HCT116 (cell line): Measurements from ENCODE around the gene FAHD1. TPM values are rescaled to one million over a fixed set of nuclear protein-coding genes. Genes with fewer than 3 reads are reported as not detected.

Experiments used
- ATAC-seq: fragments of 200-7000 bp; cut with Tn5 transposase; 2 replicates; pipeline ENCODE4 v1.9.1; 2020; ENCODE audit warnings: mild to moderate bottlenecking, moderate library complexity
- BruUV-seq: library from RNA; stranded (reverse); fragments of 400-500 nt; replicated peaks from 2 replicates; lab custom pipeline; 2021; lab: Mats Ljungman, UMichigan
- CTCF ChIA-PET: fragments of 300-600 bp; sonication (Branson Sonifier 250); formaldehyde crosslinking; loops from one replicate; lab custom pipeline; 2021; ENCODE audit warnings: antibody characterized with exemption; lab: Charles Lee
- POLR2A ChIA-PET: fragments of 300-600, 350-600 bp; sonication (Branson Sonifier 250); formaldehyde crosslinking; loops from one replicate; lab custom pipeline; 2021; ENCODE audit warnings: antibody characterized with exemption; lab: Charles Lee
- RAD21 ChIA-PET, 2 experiments: fragments of 300-600 bp; sonication (Branson Sonifier 250); formaldehyde crosslinking; loops; one replicate each; lab custom pipeline; 2023; ENCODE audit warnings: low total read pairs in 2 of 2; ENCODE audit not compliant: uncharacterized antibody in 2 of 2, unreplicated experiment in 2 of 2, low non-redundant PET in 1 of 2; lab: Charles Lee
- DNase-seq: peaks from one replicate; pipeline ENCODE4 v3.0.0-alpha.2; 2010; ENCODE audit warnings: low read depth, low spot score
- H2AFZ ChIP-seq: fragments of 200-600 bp; shearing (Covaris generic), sonication (generic); 2 replicates; pipeline ENCODE4 v1.6.1; 2017; ENCODE audit warnings: low read depth, mixed run types, mixed read lengths, antibody characterized with exemption, low read length; ENCODE audit not compliant: poor library complexity, severe bottlenecking
- H3K27ac ChIP-seq: 2 replicates; pipeline ENCODE4 v1.5.1; 2012; ENCODE audit warnings: low read depth, low read length
- H3K27me3 ChIP-seq: fragments of 200-600 bp; sonication (generic); 2 replicates; pipeline ENCODE4 v1.6.1; 2016; ENCODE audit warnings: mixed run types, low read length, mixed read lengths; ENCODE audit not compliant: insufficient read depth
- H3K36me3 ChIP-seq, 2 experiments: fragments of 200-500 bp in 1 of 2; fragments of 200-600 bp in 1 of 2; sonication (Bioruptor generic) in 1 of 2; sonication (generic) in 1 of 2; 2 replicates each; pipeline versions ENCODE4 v1.5.1 to v1.6.1; 2014 to 2016; ENCODE audit warnings: low read length in 2 of 2, inconsistent platforms in 1 of 2, mixed read lengths in 1 of 2, mixed run types in 1 of 2; ENCODE audit not compliant: insufficient read depth in 2 of 2, control insufficient read depth in 1 of 2
- H3K4me1 ChIP-seq, 2 experiments: fragments of 200-600 bp in 1 of 2; sonication (generic) in 1 of 2; 2 replicates each; pipeline versions ENCODE4 v1.5.1 to v1.6.1; 2012 to 2017; ENCODE audit warnings: low read length in 2 of 2, inconsistent platforms in 1 of 2, mild to moderate bottlenecking in 1 of 2, mixed read lengths in 1 of 2, mixed run types in 1 of 2, moderate library complexity in 1 of 2; ENCODE audit not compliant: insufficient read depth in 2 of 2, control insufficient read depth in 1 of 2
- H3K4me2 ChIP-seq: fragments of 200-600 bp; sonication (generic); 2 replicates; pipeline ENCODE4 v1.6.1; 2017; ENCODE audit warnings: mixed run types, low read length, mixed read lengths
- H3K4me3 ChIP-seq, 2 experiments: fragments of 200-600 bp in 1 of 2; sonication (generic) in 1 of 2; replicated peaks in 1 of 2; 2 replicates each; pipeline ENCODE4 v1.5.1; 2011 to 2016; ENCODE audit warnings: low read length in 2 of 2, control low read depth in 1 of 2, low read depth in 1 of 2, mild to moderate bottlenecking in 1 of 2, mixed read lengths in 1 of 2, mixed run types in 1 of 2
- H3K79me2 ChIP-seq: fragments of 200-600 bp; sonication (generic); 2 replicates; pipeline ENCODE4 v1.6.1; 2017; ENCODE audit warnings: mild to moderate bottlenecking, mixed run types, low read length, moderate library complexity, mixed read lengths; ENCODE audit not compliant: insufficient read depth
- H3K9ac ChIP-seq: fragments of 200-600 bp; sonication (generic); 2 replicates; pipeline ENCODE4 v1.6.1; 2016; ENCODE audit warnings: low read length, mixed read lengths
- H3K9me2 ChIP-seq: fragments of 200-600 bp; sonication (generic), shearing (Covaris generic); 2 replicates; pipeline ENCODE4 v1.6.1; 2017; ENCODE audit warnings: mixed run types, mild to moderate bottlenecking, moderate library complexity; ENCODE audit not compliant: insufficient read depth
- H3K9me3 ChIP-seq, 2 experiments: fragments of 200-500 bp in 1 of 2; fragments of 200-600 bp in 1 of 2; sonication (Bioruptor generic) in 1 of 2; sonication (generic) in 1 of 2; 2 replicates each; pipeline ENCODE4 v1.6.1; 2014 to 2017; ENCODE audit warnings: low read length in 2 of 2, mixed read lengths in 2 of 2, inconsistent platforms in 1 of 2, low read depth in 1 of 2, mild to moderate bottlenecking in 1 of 2, mixed run types in 1 of 2, moderate library complexity in 1 of 2; ENCODE audit not compliant: control insufficient read depth in 1 of 2, insufficient read depth in 1 of 2
- H4K20me1 ChIP-seq: fragments of 200-600 bp; sonication (generic), shearing (Covaris generic); 2 replicates; pipeline ENCODE4 v1.6.1; 2017; ENCODE audit warnings: mixed run types, mild to moderate bottlenecking, moderate library complexity; ENCODE audit not compliant: insufficient read depth
- CEBPB ChIP-seq: IDR thresholded peaks from 2 replicates; pipeline ENCODE4 v1.6.1; 2012; ENCODE audit warnings: low read depth
- EGR1 ChIP-seq: IDR thresholded peaks from 2 replicates; pipeline ENCODE4 v1.6.1; 2012; ENCODE audit warnings: low read depth
- EZH2phosphoT487 ChIP-seq: fragments of 200-600 bp; IDR thresholded peaks from 2 replicates; pipeline ENCODE4 v1.6.1; 2018; ENCODE audit warnings: antibody characterized with exemption, borderline replicate concordance
- POLR2AphosphoS5 ChIP-seq: IDR thresholded peaks from 2 replicates; pipeline ENCODE4 v1.6.1; 2011; ENCODE audit warnings: mild to moderate bottlenecking, low read depth, low read length, moderate library complexity
- RAD21 ChIP-seq: IDR thresholded peaks from 2 replicates; pipeline ENCODE4 v1.6.1; 2012; ENCODE audit warnings: low read depth, mild to moderate bottlenecking
- YY1 ChIP-seq: IDR thresholded peaks from 2 replicates; pipeline ENCODE4 v1.6.1; 2011; ENCODE audit warnings: low read length, low read depth, moderate library complexity, mild to moderate bottlenecking; ENCODE audit not compliant: insufficient replicate concordance; ENCODE audit errors: extremely low read depth
- intact Hi-C: fragments of 100-400 bp; cut with micrococcal nuclease; formaldehyde crosslinking; loops from 2 replicates; pipeline ENCODE4 v1.10.0; 2022
- total RNA-seq: library from RNA; stranded (reverse); gene quantifications from one replicate; pipeline ENCODE4 v1.2.1, GENCODE V29; 2021; ENCODE audit not compliant: unreplicated experiment
- TF ChIP-seq, protein P1 (sequence below), 3 experiments: fragments of 200-600 bp in 1 of 3; sonication (generic) in 1 of 3; IDR thresholded peaks in 2 of 3; conservative IDR thresholded peaks in 1 of 3; 2 replicates each; pipeline ENCODE4 v1.5.1; 2012 to 2017; ENCODE audit warnings: low read depth in 2 of 3, low read length in 2 of 3, antibody characterized with exemption in 1 of 3, borderline replicate concordance in 1 of 3, control low read depth in 1 of 3, mild to moderate bottlenecking in 1 of 3, mixed read lengths in 1 of 3, mixed run types in 1 of 3, moderate library complexity in 1 of 3; ENCODE audit not compliant: insufficient read depth in 1 of 3
- TF ChIP-seq, protein P2 (sequence below): IDR thresholded peaks from 2 replicates; pipeline ENCODE4 v1.6.1; 2011; ENCODE audit warnings: mild to moderate bottlenecking, low read length, moderate library complexity; ENCODE audit not compliant: insufficient replicate concordance; ENCODE audit errors: extremely low read depth
- TF ChIP-seq, protein P3 (sequence below): IDR thresholded peaks from 2 replicates; pipeline ENCODE4 v1.6.1; 2012

Gene FAHD1
- total RNA-seq, 1 experiment from 2014 or later = 25.8 TPM

DNA sequence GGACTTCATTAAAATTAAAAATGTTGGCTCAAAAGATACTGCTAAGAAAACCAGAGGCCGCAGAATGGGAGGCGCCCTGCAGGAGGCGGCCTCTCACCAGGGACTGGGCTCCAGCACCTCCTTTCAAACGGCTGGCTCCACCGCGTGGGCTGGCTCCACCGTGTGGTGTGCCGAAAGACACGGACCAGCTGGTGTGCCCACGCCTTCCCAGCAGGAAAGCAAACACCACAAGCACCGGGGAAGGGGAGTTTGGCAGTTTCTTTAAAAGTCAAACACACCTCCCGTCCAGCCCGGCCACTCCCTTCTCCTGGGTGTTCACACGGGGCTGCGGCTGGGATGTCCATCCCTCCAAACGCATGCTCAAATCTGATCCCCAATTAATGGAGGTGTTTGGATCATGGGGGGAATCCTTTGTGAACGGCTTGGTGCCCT, 14.3 kb upstream of the FAHD1 start:
- Histone ChIP-seq H3K27ac (no peak overlapping the region), H3K9me3 (no peaks in the 10 kb centered on the region), H2AFZ (no peak overlapping the region), H3K4me3 (no peak overlapping the region), H3K4me2 (peak overlapping the region; percentile 49), H3K36me3 (0 out of 4 replicates have a peak, but pooled peaks cover 2 to 5% of the 10 kb centered on the region in 2 experiments), H3K9me2 (no peaks in the 10 kb centered on the region), H4K20me1 (no peaks in the 10 kb centered on the region), H3K79me2 (no peaks in the 10 kb centered on the region), H3K9ac (no peak overlapping the region; the same call in 1 of the 2 replicates), H3K4me1 (peaks cover 6 to 10% of the 10 kb centered on the region in 2 experiments; a peak in 3 of 4 replicates), H3K27me3 (no peaks in the 10 kb centered on the region)
- no TSS peak for BruUV-seq
- intact Hi-C loops = no loop called here
- DNase-seq = peak; percentile 47
- ChIA-PET RAD21 (no interaction called here), CTCF (interaction anchor here (0.6 to 1.3 kb wide), 3 partner anchors 12 to 137 kb away, joined by 3 to 4 read pairs (median 3); partner anchors contain the start of genes FAHD1 and HAGH), POLR2A (no interaction called here)
- ATAC-seq = peak; percentile 95
- TF ChIP-seq, protein P1, sequence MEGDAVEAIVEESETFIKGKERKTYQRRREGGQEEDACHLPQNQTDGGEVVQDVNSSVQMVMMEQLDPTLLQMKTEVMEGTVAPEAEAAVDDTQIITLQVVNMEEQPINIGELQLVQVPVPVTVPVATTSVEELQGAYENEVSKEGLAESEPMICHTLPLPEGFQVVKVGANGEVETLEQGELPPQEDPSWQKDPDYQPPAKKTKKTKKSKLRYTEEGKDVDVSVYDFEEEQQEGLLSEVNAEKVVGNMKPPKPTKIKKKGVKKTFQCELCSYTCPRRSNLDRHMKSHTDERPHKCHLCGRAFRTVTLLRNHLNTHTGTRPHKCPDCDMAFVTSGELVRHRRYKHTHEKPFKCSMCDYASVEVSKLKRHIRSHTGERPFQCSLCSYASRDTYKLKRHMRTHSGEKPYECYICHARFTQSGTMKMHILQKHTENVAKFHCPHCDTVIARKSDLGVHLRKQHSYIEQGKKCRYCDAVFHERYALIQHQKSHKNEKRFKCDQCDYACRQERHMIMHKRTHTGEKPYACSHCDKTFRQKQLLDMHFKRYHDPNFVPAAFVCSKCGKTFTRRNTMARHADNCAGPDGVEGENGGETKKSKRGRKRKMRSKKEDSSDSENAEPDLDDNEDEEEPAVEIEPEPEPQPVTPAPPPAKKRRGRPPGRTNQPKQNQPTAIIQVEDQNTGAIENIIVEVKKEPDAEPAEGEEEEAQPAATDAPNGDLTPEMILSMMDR (IDR thresholded peaks at IDR 0.05 in 2 of 3, conservative IDR thresholded peaks at IDR 0.05 in 1 of 3; ENCODE audit: borderline replicate concordance in 1 of 3, insufficient read depth in 1 of 3, low read depth in 2 of 3, low read length in 2 of 3) = peak; percentile 71 to 98 (median 80)
- TF ChIP-seq CEBPB = no peak
- no peak for TF ChIP-seq EZH2phosphoT487
- no peak for TF ChIP-seq YY1
- 0 out of 2 replicates have a peak, but pooled peaks have one; percentile 21 for TF ChIP-seq POLR2AphosphoS5
- TF ChIP-seq, protein P2, sequence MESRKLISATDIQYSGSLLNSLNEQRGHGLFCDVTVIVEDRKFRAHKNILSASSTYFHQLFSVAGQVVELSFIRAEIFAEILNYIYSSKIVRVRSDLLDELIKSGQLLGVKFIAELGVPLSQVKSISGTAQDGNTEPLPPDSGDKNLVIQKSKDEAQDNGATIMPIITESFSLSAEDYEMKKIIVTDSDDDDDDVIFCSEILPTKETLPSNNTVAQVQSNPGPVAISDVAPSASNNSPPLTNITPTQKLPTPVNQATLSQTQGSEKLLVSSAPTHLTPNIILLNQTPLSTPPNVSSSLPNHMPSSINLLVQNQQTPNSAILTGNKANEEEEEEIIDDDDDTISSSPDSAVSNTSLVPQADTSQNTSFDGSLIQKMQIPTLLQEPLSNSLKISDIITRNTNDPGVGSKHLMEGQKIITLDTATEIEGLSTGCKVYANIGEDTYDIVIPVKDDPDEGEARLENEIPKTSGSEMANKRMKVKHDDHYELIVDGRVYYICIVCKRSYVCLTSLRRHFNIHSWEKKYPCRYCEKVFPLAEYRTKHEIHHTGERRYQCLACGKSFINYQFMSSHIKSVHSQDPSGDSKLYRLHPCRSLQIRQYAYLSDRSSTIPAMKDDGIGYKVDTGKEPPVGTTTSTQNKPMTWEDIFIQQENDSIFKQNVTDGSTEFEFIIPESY = no peak
- TF ChIP-seq EGR1 = peak; percentile 81
- TF ChIP-seq, protein P3, sequence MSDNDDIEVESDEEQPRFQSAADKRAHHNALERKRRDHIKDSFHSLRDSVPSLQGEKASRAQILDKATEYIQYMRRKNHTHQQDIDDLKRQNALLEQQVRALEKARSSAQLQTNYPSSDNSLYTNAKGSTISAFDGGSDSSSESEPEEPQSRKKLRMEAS = peak; percentile 65; the same call in 1 of the 2 replicates
- peak; percentile 87 for TF ChIP-seq RAD21
